ENCODE data around the gene PIP5KL1.

PIP5KL1 gene

GRCh38 chr9:127938298-127938690 is 7.7 kb upstream of the PIP5KL1 start:
- H2AFZ ChIP-seq (ENCODE audit: low read length, unreplicated experiment), result no peak overlapping the region

GRCh38 chr9:127937388-127938297 is 7.1 kb upstream of the PIP5KL1 start, which contains the start of gene DPM2:
DPM2 (minus strand) TSS chr9:127937854; CDS start chr9:127937820, 34 bp downstream.
- Histone ChIP-seq H3K36me3 (ENCODE audit: insufficient read depth, low read length) (no peaks in the 10 kb centered on the region), H3K4me3 (ENCODE audit: low read depth, low read length) (peak within 1 kb of the TSS; percentile 86), H3K27ac (ENCODE audit: low read depth, low read length) (peak within 1 kb of the TSS; percentile 32), H3K79me2 (ENCODE audit: control insufficient read depth, insufficient read depth, low read length, unreplicated experiment) (peaks cover 35% of the 10 kb centered on the region), H3K4me1 (ENCODE audit: control insufficient read depth, insufficient read depth, low read length, unreplicated experiment) (peaks cover 24% of the 10 kb centered on the region), H2AFZ (ENCODE audit: low read length, unreplicated experiment) (no peak within 1 kb of the TSS), H3K27me3 (ENCODE audit: insufficient read depth, low read length) (no peaks in the 10 kb centered on the region)

More at GRCh38 chr9:127938298-127938690, 7.7 kb upstream of the PIP5KL1 start:
- Histone ChIP-seq H3K27ac (ENCODE audit: low read depth, low read length) (no peak overlapping the region), H3K4me3 (ENCODE audit: low read depth, low read length) (peak overlapping the region; percentile 86; the same call in 1 of the 2 replicates), H3K79me2 (ENCODE audit: control insufficient read depth, insufficient read depth, low read length, unreplicated experiment) (peaks cover 35% of the 10 kb centered on the region), H3K36me3 (ENCODE audit: insufficient read depth, low read length) (no peaks in the 10 kb centered on the region), H3K4me1 (ENCODE audit: control insufficient read depth, insufficient read depth, low read length, unreplicated experiment) (peaks cover 20% of the 10 kb centered on the region), H3K27me3 (ENCODE audit: insufficient read depth, low read length) (no peaks in the 10 kb centered on the region)

- peaks cover 35% of the 10 kb centered on the region for H3K79me2 ChIP-seq (ENCODE audit: control insufficient read depth, insufficient read depth, low read length, unreplicated experiment)
- H3K4me3 ChIP-seq (ENCODE audit: low read depth, low read length), result peak overlapping the region; percentile 86
- H3K27ac ChIP-seq (ENCODE audit: low read depth, low read length), result peak overlapping the region; percentile 32
- H2AFZ ChIP-seq (ENCODE audit: low read length, unreplicated experiment), result no peak overlapping the region
- no peaks in the 10 kb centered on the region for H3K27me3 ChIP-seq (ENCODE audit: insufficient read depth, low read length)
- peaks cover 27% of the 10 kb centered on the region for H3K4me1 ChIP-seq (ENCODE audit: control insufficient read depth, insufficient read depth, low read length, unreplicated experiment)
- H3K36me3 ChIP-seq (ENCODE audit: insufficient read depth, low read length), result no peaks in the 10 kb centered on the region
Measured at GRCh38 chr9:127937056-127937387, 6.4 kb upstream of the PIP5KL1 start.

GRCh38 chr9:127936347-127936852 is 5.8 kb upstream of the PIP5KL1 start:
- peak overlapping the region; percentile 32; the same call in 1 of the 2 replicates for H3K27ac ChIP-seq (ENCODE audit: low read depth, low read length)

GRCh38 chr9:127935765-127936221 is 5.2 kb upstream of the PIP5KL1 start:
- H3K36me3 ChIP-seq (ENCODE audit: insufficient read depth, low read length), result no peaks in the 10 kb centered on the region
- peak overlapping the region; percentile 86 for H3K4me3 ChIP-seq (ENCODE audit: low read depth, low read length)
- H3K4me1 ChIP-seq (ENCODE audit: control insufficient read depth, insufficient read depth, low read length, unreplicated experiment), result peaks cover 40% of the 10 kb centered on the region
- no peaks in the 10 kb centered on the region for H3K27me3 ChIP-seq (ENCODE audit: insufficient read depth, low read length)
- H3K27ac ChIP-seq (ENCODE audit: low read depth, low read length), result peak overlapping the region; percentile 32; the same call in 1 of the 2 replicates
- H3K79me2 ChIP-seq (ENCODE audit: control insufficient read depth, insufficient read depth, low read length, unreplicated experiment), result peaks cover 35% of the 10 kb centered on the region
- no peak overlapping the region for H2AFZ ChIP-seq (ENCODE audit: low read length, unreplicated experiment)

More at GRCh38 chr9:127936347-127936852, 5.8 kb upstream of the PIP5KL1 start:
- Histone ChIP-seq H3K4me1 (ENCODE audit: control insufficient read depth, insufficient read depth, low read length, unreplicated experiment) (peaks cover 34% of the 10 kb centered on the region), H3K4me3 (ENCODE audit: low read depth, low read length) (peak overlapping the region; percentile 86), H3K36me3 (ENCODE audit: insufficient read depth, low read length) (no peaks in the 10 kb centered on the region), H3K27me3 (ENCODE audit: insufficient read depth, low read length) (no peaks in the 10 kb centered on the region), H3K79me2 (ENCODE audit: control insufficient read depth, insufficient read depth, low read length, unreplicated experiment) (peaks cover 35% of the 10 kb centered on the region), H2AFZ (ENCODE audit: low read length, unreplicated experiment) (no peak overlapping the region)

GRCh38 chr9:127934986-127935385 is 4.4 kb upstream of the PIP5KL1 start:
- peaks cover 35% of the 10 kb centered on the region for H3K79me2 ChIP-seq (ENCODE audit: control insufficient read depth, insufficient read depth, low read length, unreplicated experiment)
- H3K27ac ChIP-seq (ENCODE audit: low read depth, low read length), result peak overlapping the region; percentile 19; the same call in 1 of the 2 replicates
- no peaks in the 10 kb centered on the region for H3K27me3 ChIP-seq (ENCODE audit: insufficient read depth, low read length)
- H3K36me3 ChIP-seq (ENCODE audit: insufficient read depth, low read length), result no peaks in the 10 kb centered on the region
- H3K4me1 ChIP-seq (ENCODE audit: control insufficient read depth, insufficient read depth, low read length, unreplicated experiment), result peaks cover 40% of the 10 kb centered on the region
- H3K4me3 ChIP-seq (ENCODE audit: low read depth, low read length), result 0 out of 2 replicates have a peak overlapping the region, but pooled peaks have one; percentile 86
- no peak overlapping the region for H2AFZ ChIP-seq (ENCODE audit: low read length, unreplicated experiment)

GRCh38 chr9:127934248-127934647 is 3.7 kb upstream of the PIP5KL1 start:
- Histone ChIP-seq H3K36me3 (ENCODE audit: insufficient read depth, low read length) (no peaks in the 10 kb centered on the region), H3K4me1 (ENCODE audit: control insufficient read depth, insufficient read depth, low read length, unreplicated experiment) (peaks cover 40% of the 10 kb centered on the region), H3K4me3 (ENCODE audit: low read depth, low read length) (no peak overlapping the region), H3K79me2 (ENCODE audit: control insufficient read depth, insufficient read depth, low read length, unreplicated experiment) (peaks cover 35% of the 10 kb centered on the region), H2AFZ (ENCODE audit: low read length, unreplicated experiment) (no peak overlapping the region), H3K27ac (ENCODE audit: low read depth, low read length) (no peak overlapping the region), H3K27me3 (ENCODE audit: insufficient read depth, low read length) (no peaks in the 10 kb centered on the region)

GRCh38 chr9:127931092-127931881 is 710 bp upstream of the PIP5KL1 start:
- Histone ChIP-seq H3K36me3 (ENCODE audit: insufficient read depth, low read length) (no peaks in the 10 kb centered on the region), H3K27me3 (ENCODE audit: insufficient read depth, low read length) (no peaks in the 10 kb centered on the region), H3K27ac (ENCODE audit: low read depth, low read length) (peak overlapping the region; percentile 95), H2AFZ (ENCODE audit: low read length, unreplicated experiment) (no peak overlapping the region), H3K4me3 (ENCODE audit: low read depth, low read length) (peak overlapping the region; percentile 78), H3K79me2 (ENCODE audit: control insufficient read depth, insufficient read depth, low read length, unreplicated experiment) (peaks cover 23% of the 10 kb centered on the region), H3K4me1 (ENCODE audit: control insufficient read depth, insufficient read depth, low read length, unreplicated experiment) (peaks cover 35% of the 10 kb centered on the region)

GRCh38 chr9:127929625-127929979 is 975 bp downstream of the PIP5KL1 start:
- Histone ChIP-seq H3K27me3 (ENCODE audit: insufficient read depth, low read length) (no peaks in the 10 kb centered on the region), H3K36me3 (ENCODE audit: insufficient read depth, low read length) (no peaks in the 10 kb centered on the region), H3K4me3 (ENCODE audit: low read depth, low read length) (no peak overlapping the region), H3K27ac (ENCODE audit: low read depth, low read length) (no peak overlapping the region), H2AFZ (ENCODE audit: low read length, unreplicated experiment) (no peak overlapping the region), H3K79me2 (ENCODE audit: control insufficient read depth, insufficient read depth, low read length, unreplicated experiment) (peaks cover 6% of the 10 kb centered on the region), H3K4me1 (ENCODE audit: control insufficient read depth, insufficient read depth, low read length, unreplicated experiment) (peaks cover 20% of the 10 kb centered on the region)
